Myocyte (in vitro differentiated cells): Measurements from ENCODE around the gene FPGS. TPM values are rescaled to one million over a fixed set of nuclear protein-coding genes. Genes with fewer than 3 reads are reported as not detected.
"Not testable (repeated sequence)": the region's sequence is repeated elsewhere in the genome, so short reads cannot be mapped to it uniquely, and the experiment has no call there.

ENCODE experiments used
- DNase-seq: peaks from one replicate; pipeline ENCODE4 v3.0.0-alpha.2; 2012; ENCODE audit warnings: low read depth
- total RNA-seq: library from RNA; depleted of rRNA; stranded (reverse); fragments of >200 nt; gene quantifications from 2 replicates; pipeline ENCODE4 v1.2.3, GENCODE V29; 2014

Gene FPGS
- total RNA-seq, 1 donor from 2014 or later: 141 TPM

GRCh38 chr9:127835991-127836516 lies 33.4 kb downstream of the FPGS start:
- peak; percentile 79 for DNase-seq

- DNase-seq: not testable (repeated sequence)
Observed at GRCh38 chr9:127836561-127836960, 33.9 kb downstream of the FPGS start.

GRCh38 chr9:127837346-127837745 lies 34.7 kb downstream of the FPGS start:
- no peak for DNase-seq

- peak; percentile 96 for DNase-seq
Observed at GRCh38 chr9:127838375-127839078, 35.8 kb downstream of the FPGS start.

GRCh38 chr9:127841087-127841835 lies 38.6 kb downstream of the FPGS start:
- no peak for DNase-seq

- no peak for DNase-seq
Observed at GRCh38 chr9:127844821-127845359, 42.2 kb downstream of the FPGS start.

- not testable (repeated sequence) for DNase-seq
Observed at GRCh38 chr9:127845619-127846018, 42.9 kb downstream of the FPGS start.

GRCh38 chr9:127846443-127847177 lies 43.9 kb downstream of the FPGS start:
- no peak for DNase-seq

- DNase-seq: peak; percentile 68
Observed at GRCh38 chr9:127847178-127847510, 44.5 kb downstream of the FPGS start.

GRCh38 chr9:127847833-127848755 lies 45.4 kb downstream of the FPGS start:
- no peak for DNase-seq

GRCh38 chr9:127848756-127849504 lies 46.2 kb downstream of the FPGS start:
- DNase-seq: no peak

- DNase-seq: peak; percentile 59
Observed at GRCh38 chr9:127850286-127850830, 47.7 kb downstream of the FPGS start.

GRCh38 chr9:127852829-127853228 lies 50.1 kb downstream of the FPGS start:
- DNase-seq: no peak

GRCh38 chr9:127853312-127854183 lies 50.9 kb downstream of the FPGS start:
- DNase-seq: no peak

GRCh38 chr9:127854184-127854806 lies 51.6 kb downstream of the FPGS start, which contains the start of gene ENG:
TSS of gene ENG (minus strand) at chr9:127854658. CDS start at chr9:127854355, 303 bp downstream.
- peak; percentile 63 for DNase-seq

- no peak for DNase-seq
Observed at GRCh38 chr9:127854960-127855359, 52.3 kb downstream of the FPGS start.

- DNase-seq: no peak
Observed at GRCh38 chr9:127855522-127855921, 52.8 kb downstream of the FPGS start.
